ENCODE measurements around the gene ERG. TPM values are rescaled to one million over a fixed set of nuclear protein-coding genes. Genes with fewer than 3 reads are reported as not detected.

ERG gene
- total RNA-seq, 1 donor from 2014 or later: not detected

DNA sequence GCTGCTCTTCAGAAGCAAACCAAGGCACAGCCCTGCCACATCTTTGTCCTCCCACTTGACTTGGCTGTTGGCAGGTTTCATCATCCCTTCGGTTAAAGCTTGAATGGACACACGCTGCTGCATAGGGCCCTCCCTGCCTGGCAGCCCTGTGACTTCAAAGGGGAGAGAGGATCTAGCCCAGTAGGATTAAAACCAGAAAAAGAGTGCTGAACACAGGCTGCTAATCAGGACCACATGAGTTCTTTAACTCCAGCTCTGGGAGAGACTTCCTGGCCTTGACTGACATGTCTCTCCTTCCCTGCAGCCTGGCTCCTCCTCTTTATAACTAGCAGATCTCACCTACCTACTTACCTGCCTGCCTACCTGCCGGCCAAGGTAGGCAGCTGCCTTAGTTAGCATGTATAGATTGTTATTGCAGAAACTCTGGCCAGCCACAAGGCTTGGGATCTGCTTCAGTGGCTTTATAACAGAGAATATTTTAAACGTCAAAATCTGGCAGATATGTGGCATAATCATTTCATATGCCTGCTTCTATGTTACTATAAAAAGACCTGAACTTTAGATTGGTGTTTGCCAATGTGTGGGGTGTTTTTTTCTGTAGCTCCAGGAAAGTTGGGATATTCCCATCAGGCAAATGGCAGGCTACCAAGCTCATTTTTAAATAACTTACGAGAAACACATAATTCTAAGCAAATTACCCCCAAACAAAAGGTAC lies 49.4 kb downstream of the ERG start:
- ChIA-PET POLR2A (no interaction called here), CTCF (no interaction called here)
- no peaks in the 10 kb centered on the region for H3K4me1 Mint-ChIP-seq
- no peaks in the 10 kb centered on the region for H3K27me3 Mint-ChIP-seq
- no peak for ATAC-seq (ENCODE audit: low read depth)
- TF ChIP-seq, protein P1, sequence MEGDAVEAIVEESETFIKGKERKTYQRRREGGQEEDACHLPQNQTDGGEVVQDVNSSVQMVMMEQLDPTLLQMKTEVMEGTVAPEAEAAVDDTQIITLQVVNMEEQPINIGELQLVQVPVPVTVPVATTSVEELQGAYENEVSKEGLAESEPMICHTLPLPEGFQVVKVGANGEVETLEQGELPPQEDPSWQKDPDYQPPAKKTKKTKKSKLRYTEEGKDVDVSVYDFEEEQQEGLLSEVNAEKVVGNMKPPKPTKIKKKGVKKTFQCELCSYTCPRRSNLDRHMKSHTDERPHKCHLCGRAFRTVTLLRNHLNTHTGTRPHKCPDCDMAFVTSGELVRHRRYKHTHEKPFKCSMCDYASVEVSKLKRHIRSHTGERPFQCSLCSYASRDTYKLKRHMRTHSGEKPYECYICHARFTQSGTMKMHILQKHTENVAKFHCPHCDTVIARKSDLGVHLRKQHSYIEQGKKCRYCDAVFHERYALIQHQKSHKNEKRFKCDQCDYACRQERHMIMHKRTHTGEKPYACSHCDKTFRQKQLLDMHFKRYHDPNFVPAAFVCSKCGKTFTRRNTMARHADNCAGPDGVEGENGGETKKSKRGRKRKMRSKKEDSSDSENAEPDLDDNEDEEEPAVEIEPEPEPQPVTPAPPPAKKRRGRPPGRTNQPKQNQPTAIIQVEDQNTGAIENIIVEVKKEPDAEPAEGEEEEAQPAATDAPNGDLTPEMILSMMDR (IDR thresholded peaks at IDR 0.05): no peak
- intact Hi-C loops (cut with micrococcal nuclease): no loop called here
- no peaks in the 10 kb centered on the region for H3K36me3 Mint-ChIP-seq (ENCODE audit: low read depth)
- H3K9me3 Mint-ChIP-seq: no peaks in the 10 kb centered on the region
- no peak for DNase-seq
- H3K27ac Mint-ChIP-seq: no peak overlapping the region
- H3K4me3 Mint-ChIP-seq: no peak overlapping the region

DNA sequence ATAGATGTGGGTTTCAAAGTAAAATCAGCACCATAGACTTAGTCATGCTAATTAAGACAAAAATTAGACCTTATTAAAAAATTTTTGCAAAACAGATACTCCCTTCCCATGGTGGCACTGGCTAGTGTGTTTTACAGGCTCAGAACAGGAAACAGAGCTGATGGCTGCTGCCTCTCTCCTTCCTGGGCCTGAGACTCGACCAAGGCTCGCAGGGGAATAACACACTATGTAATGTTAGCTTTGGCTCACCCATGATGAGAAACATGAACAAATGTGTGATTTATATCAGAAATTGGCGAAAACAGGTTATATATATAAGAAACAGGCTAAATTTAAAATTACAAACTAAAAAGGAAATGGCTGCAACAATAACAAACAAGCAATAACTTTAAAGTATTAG lies 50.7 kb downstream of the ERG start:
- no peak overlapping the region for H3K27ac Mint-ChIP-seq
- ATAC-seq (ENCODE audit: low read depth) (no peak), DNase-seq (no peak)
- H3K36me3 Mint-ChIP-seq (ENCODE audit: low read depth): no peaks in the 10 kb centered on the region
- H3K27me3 Mint-ChIP-seq: no peaks in the 10 kb centered on the region
- TF ChIP-seq, protein P1 (IDR thresholded peaks at IDR 0.05): no peak
- H3K4me1 Mint-ChIP-seq: no peaks in the 10 kb centered on the region
- intact Hi-C loops (cut with micrococcal nuclease): no loop called here
- H3K9me3 Mint-ChIP-seq: no peaks in the 10 kb centered on the region
- H3K4me3 Mint-ChIP-seq: no peak overlapping the region
- ChIA-PET POLR2A (no interaction called here), CTCF (no interaction called here)

DNA sequence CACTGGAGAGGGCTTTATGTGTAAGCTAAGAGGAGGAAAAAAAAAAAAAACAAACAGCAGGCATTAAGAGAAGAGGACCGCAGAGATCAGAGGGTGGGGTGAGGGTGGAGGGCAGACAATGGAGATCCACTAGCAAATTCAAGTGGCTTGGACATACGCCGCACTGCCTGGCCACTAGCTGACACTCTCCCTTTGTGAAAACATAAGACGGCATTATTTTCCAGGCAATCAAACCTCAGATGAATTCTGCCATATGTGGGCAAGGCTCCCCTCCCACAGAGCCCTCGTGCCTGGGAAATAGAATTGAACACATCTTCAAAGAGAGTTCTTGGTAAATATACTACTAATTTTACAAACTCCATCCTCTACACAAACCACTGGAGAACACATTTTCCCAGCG lies 53.6 kb downstream of the ERG start:
- ATAC-seq (ENCODE audit: low read depth): no peak
- no peak for DNase-seq
- Mint-ChIP-seq H3K36me3 (ENCODE audit: low read depth) (no peaks in the 10 kb centered on the region), H3K4me1 (no peaks in the 10 kb centered on the region), H3K27ac (no peak overlapping the region), H3K27me3 (no peaks in the 10 kb centered on the region), H3K4me3 (no peak overlapping the region), H3K9me3 (no peaks in the 10 kb centered on the region)
- ChIA-PET POLR2A (no interaction called here), CTCF (no interaction called here)
- intact Hi-C loops (cut with micrococcal nuclease): no loop called here
- TF ChIP-seq, protein P1 (IDR thresholded peaks at IDR 0.05): no peak

DNA sequence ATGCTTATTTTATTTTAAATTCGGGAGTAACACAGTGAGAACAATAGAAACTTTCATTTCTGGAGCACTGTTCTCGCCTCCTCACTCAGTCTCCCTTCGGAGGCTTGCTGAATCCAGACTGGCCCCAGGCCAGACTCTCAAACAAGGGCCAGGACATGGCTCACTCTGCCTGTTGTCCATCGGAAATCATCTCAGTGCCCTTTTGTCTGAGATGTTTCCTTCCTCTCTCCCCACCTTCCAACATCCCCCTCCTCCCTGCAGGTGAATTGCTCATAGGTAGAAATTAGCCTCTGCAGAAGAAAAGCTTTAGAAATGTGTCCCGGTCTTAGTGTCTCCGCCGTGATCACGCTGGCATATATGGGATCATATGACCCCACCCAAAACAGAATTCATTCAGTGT lies 55.2 kb downstream of the ERG start:
- TF ChIP-seq, protein P1 (IDR thresholded peaks at IDR 0.05): no peak
- H3K9me3 Mint-ChIP-seq: no peaks in the 10 kb centered on the region

DNA sequence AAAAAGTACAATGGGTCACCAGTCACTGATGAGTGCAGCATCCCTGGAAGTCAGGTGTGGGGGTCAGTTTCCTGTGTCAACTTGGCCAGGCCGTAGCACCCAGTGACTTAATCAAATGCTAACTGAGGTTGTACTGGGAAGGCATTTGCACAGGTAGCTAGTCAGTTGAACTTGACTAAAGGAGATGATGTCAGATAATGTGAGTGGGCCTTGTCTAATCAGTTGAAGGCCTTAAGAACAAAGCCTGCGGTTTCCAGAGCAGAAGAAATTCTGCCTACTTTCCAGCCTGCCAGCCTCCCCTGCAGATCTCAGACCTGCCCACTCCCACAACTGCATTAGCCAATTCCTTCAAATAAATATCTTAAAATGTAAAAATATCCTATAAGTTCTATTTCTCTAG lies 57.1 kb downstream of the ERG start:
- TF ChIP-seq, protein P1 (IDR thresholded peaks at IDR 0.05): no peak
- Mint-ChIP-seq H3K4me1 (no peaks in the 10 kb centered on the region), H3K36me3 (ENCODE audit: low read depth) (no peaks in the 10 kb centered on the region), H3K9me3 (no peaks in the 10 kb centered on the region), H3K27me3 (no peaks in the 10 kb centered on the region), H3K4me3 (no peak overlapping the region), H3K27ac (no peak overlapping the region)
- ChIA-PET POLR2A (no interaction called here), CTCF (no interaction called here)
- DNase-seq (no peak), ATAC-seq (ENCODE audit: low read depth) (no peak)
- intact Hi-C loops (cut with micrococcal nuclease): no loop called here

More for the DNA sequence above, 55.2 kb downstream of the ERG start:
- CTCF ChIA-PET: no interaction called here
- no peak for DNase-seq
- H3K27me3 Mint-ChIP-seq: no peaks in the 10 kb centered on the region
- no peaks in the 10 kb centered on the region for H3K4me1 Mint-ChIP-seq
- intact Hi-C loops (cut with micrococcal nuclease): no loop called here
- ATAC-seq (ENCODE audit: low read depth): no peak
- POLR2A ChIA-PET: no interaction called here
- no peaks in the 10 kb centered on the region for H3K36me3 Mint-ChIP-seq (ENCODE audit: low read depth)
- no peak overlapping the region for H3K4me3 Mint-ChIP-seq
- no peak overlapping the region for H3K27ac Mint-ChIP-seq
